Stimulated activated CD8-positive, alpha-beta memory T cell treated with anti-CD3 and anti-CD28 coated beads, Interleukin-7, amount 100 ng/mL, for 24 hours (primary cell): Measurements from ENCODE around the gene CLDN1.

ENCODE experiments used
- DNase-seq: peaks from one replicate; pipeline ENCODE4 v3.0.0-alpha.2; 2020; ENCODE audit warnings: low read depth

Gene CLDN1

GRCh38 chr3:190330936-190331734, 8.9 kb upstream of the CLDN1 start:
- DNase-seq = no peak

GRCh38 chr3:190326930-190327329, 4.7 kb upstream of the CLDN1 start:
- no peak for DNase-seq

GRCh38 chr3:190326361-190326760, 4.1 kb upstream of the CLDN1 start:
- no peak for DNase-seq

GRCh38 chr3:190325923-190326322, 3.7 kb upstream of the CLDN1 start:
- DNase-seq = no peak

GRCh38 chr3:190323246-190323626, 990 bp upstream of the CLDN1 start:
- DNase-seq = no peak

- DNase-seq = no peak
Observed at GRCh38 chr3:190322604-190323245, 479 bp upstream of the CLDN1 start.

- no peak for DNase-seq
Observed at GRCh38 chr3:190320594-190321362, 1.5 kb downstream of the CLDN1 start.

- DNase-seq = no peak
Observed at GRCh38 chr3:190319660-190320059, 2.6 kb downstream of the CLDN1 start.

- DNase-seq = no peak
Observed at GRCh38 chr3:190318666-190319065, 3.6 kb downstream of the CLDN1 start.

GRCh38 chr3:190314741-190315140, 7.5 kb downstream of the CLDN1 start:
- no peak for DNase-seq

- DNase-seq = no peak
Observed at GRCh38 chr3:190309414-190309813, 12.8 kb downstream of the CLDN1 start.

- DNase-seq = no peak
Observed at GRCh38 chr3:190308154-190308553, 14.1 kb downstream of the CLDN1 start.

- DNase-seq = no peak
Observed at GRCh38 chr3:190307164-190307545, 15.1 kb downstream of the CLDN1 start.

GRCh38 chr3:190306513-190307163, 15.6 kb downstream of the CLDN1 start:
- DNase-seq = no peak

- DNase-seq = no peak
Observed at GRCh38 chr3:190306026-190306425, 16.2 kb downstream of the CLDN1 start.

GRCh38 chr3:190305406-190305805, 16.8 kb downstream of the CLDN1 start:
- no peak for DNase-seq

GRCh38 chr3:190303884-190304283, 18.4 kb downstream of the CLDN1 start:
- no peak for DNase-seq

GRCh38 chr3:190302212-190302867, 19.9 kb downstream of the CLDN1 start:
- no peak for DNase-seq

GRCh38 chr3:190301591-190301990, 20.7 kb downstream of the CLDN1 start:
- DNase-seq = no peak

GRCh38 chr3:190299969-190300368, 22.3 kb downstream of the CLDN1 start:
- no peak for DNase-seq

- no peak for DNase-seq
Observed at GRCh38 chr3:190294030-190294429, 28.2 kb downstream of the CLDN1 start.

- DNase-seq = no peak
Observed at GRCh38 chr3:190293621-190294020, 28.6 kb downstream of the CLDN1 start.
